SU-DHL-6 (cell line): ENCODE measurements around the gene IPO9.

ENCODE experiments used
- EZH2phosphoT487 ChIP-seq: fragments of 200-600 bp; sonication (generic), shearing (Covaris generic); conservative IDR thresholded peaks from 2 replicates; pipeline ENCODE4 v1.6.1; 2018; ENCODE audit warnings: mild to moderate bottlenecking, antibody characterized with exemption, low read length, moderate library complexity, mixed read lengths
- TF ChIP-seq, protein P1 (sequence below): fragments of 200-600 bp; sonication (generic); IDR thresholded peaks from one replicate; pipeline ENCODE4 v1.5.1; 2017; ENCODE audit warnings: antibody characterized with exemption, mild to moderate bottlenecking, low read length, moderate library complexity; ENCODE audit not compliant: insufficient read depth, poor library complexity, severe bottlenecking

DNA sequence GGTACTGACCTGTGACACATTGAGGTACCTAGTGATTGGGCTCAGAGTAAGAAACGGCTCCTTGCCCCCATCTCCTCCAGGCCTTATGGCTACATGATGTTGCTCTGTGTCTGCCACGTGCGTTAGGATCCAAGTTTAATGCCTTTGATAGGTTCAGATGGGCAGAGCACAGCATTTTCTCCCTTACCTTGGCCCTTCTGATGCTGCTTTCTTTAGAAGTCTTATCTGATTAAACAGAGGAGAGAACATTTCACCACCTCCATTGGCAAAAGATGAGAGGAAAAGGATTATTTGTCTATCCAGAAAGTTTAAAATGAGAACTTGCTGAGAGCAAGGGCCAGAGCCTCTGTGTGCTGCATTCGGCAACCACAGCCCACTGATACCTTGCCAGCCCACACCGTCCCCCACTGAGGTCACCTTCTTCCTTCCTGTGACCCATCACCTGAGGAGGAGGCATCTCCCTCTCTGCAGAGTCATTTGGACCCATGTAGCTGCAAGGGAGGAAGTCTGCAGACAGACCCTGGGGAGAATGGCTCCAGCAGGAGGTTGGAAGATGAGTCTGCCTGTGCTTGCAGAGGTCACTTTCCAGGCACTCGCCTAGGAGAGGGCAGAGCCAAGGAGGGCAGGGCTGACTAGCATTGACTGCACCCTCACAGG lies 76.4 kb downstream of the IPO9 start:
- TF ChIP-seq, protein P1, sequence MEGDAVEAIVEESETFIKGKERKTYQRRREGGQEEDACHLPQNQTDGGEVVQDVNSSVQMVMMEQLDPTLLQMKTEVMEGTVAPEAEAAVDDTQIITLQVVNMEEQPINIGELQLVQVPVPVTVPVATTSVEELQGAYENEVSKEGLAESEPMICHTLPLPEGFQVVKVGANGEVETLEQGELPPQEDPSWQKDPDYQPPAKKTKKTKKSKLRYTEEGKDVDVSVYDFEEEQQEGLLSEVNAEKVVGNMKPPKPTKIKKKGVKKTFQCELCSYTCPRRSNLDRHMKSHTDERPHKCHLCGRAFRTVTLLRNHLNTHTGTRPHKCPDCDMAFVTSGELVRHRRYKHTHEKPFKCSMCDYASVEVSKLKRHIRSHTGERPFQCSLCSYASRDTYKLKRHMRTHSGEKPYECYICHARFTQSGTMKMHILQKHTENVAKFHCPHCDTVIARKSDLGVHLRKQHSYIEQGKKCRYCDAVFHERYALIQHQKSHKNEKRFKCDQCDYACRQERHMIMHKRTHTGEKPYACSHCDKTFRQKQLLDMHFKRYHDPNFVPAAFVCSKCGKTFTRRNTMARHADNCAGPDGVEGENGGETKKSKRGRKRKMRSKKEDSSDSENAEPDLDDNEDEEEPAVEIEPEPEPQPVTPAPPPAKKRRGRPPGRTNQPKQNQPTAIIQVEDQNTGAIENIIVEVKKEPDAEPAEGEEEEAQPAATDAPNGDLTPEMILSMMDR, result no peak
- no peak for TF ChIP-seq EZH2phosphoT487
